Transverse colon (tissue), 3 donors: ENCODE data around the gene TXNRD1.

Source experiments
- EP300 ChIP-seq: sonication (generic); formaldehyde crosslinking; IDR thresholded peaks from one replicate; pipeline ENCODE4 v1.6.1; 2017; ENCODE audit warnings: antibody characterized with exemption, low read depth
- POLR2A ChIP-seq: fragments of 450-650 bp; IDR thresholded peaks from one replicate; pipeline ENCODE4 v1.6.1; 2016; ENCODE audit warnings: antibody characterized with exemption, mild to moderate bottlenecking, moderate library complexity
- TF ChIP-seq, protein P1 (sequence below), 5 experiments: fragments of 200-600 bp in 3 of 5; fragments of 450-650 bp in 2 of 5; sonication (generic) in 3 of 5; IDR thresholded peaks; 1 replicate in 2 of 5; 2 replicates in 3 of 5; pipeline ENCODE4 v1.5.1; 2016 to 2017; ENCODE audit warnings: antibody characterized with exemption in 5 of 5, inconsistent platforms in 3 of 5, mild to moderate bottlenecking in 2 of 5, moderate library complexity in 1 of 5

- TF ChIP-seq, protein P1, sequence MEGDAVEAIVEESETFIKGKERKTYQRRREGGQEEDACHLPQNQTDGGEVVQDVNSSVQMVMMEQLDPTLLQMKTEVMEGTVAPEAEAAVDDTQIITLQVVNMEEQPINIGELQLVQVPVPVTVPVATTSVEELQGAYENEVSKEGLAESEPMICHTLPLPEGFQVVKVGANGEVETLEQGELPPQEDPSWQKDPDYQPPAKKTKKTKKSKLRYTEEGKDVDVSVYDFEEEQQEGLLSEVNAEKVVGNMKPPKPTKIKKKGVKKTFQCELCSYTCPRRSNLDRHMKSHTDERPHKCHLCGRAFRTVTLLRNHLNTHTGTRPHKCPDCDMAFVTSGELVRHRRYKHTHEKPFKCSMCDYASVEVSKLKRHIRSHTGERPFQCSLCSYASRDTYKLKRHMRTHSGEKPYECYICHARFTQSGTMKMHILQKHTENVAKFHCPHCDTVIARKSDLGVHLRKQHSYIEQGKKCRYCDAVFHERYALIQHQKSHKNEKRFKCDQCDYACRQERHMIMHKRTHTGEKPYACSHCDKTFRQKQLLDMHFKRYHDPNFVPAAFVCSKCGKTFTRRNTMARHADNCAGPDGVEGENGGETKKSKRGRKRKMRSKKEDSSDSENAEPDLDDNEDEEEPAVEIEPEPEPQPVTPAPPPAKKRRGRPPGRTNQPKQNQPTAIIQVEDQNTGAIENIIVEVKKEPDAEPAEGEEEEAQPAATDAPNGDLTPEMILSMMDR (IDR thresholded peaks at IDR 0.05), result no peak
- TF ChIP-seq EP300, result no peak
- TF ChIP-seq POLR2A, result no peak
Observed at GRCh38 chr12:104274811-104275210, 59.2 kb downstream of the TXNRD1 start.
